Measurements from ENCODE around the gene MRPL41.
"Not testable (repeated sequence)": the region's sequence is repeated elsewhere in the genome, so short reads cannot be mapped to it uniquely, and the experiment has no call there.

The MRPL41 gene

GRCh38 chr9:137522746-137523455 is 28.8 kb upstream of the MRPL41 start:
- no peak for DNase-seq (ENCODE audit: low read depth)

GRCh38 chr9:137524161-137524980 is 27.3 kb upstream of the MRPL41 start:
- no peak for DNase-seq (ENCODE audit: low read depth)

- no peak for DNase-seq (ENCODE audit: low read depth)
Observed at GRCh38 chr9:137524981-137525317, 26.7 kb upstream of the MRPL41 start.

- DNase-seq (ENCODE audit: low read depth): no peak
Observed at GRCh38 chr9:137530331-137530730, 21.3 kb upstream of the MRPL41 start.

GRCh38 chr9:137531099-137531765 is 20.4 kb upstream of the MRPL41 start:
- no peak for DNase-seq (ENCODE audit: low read depth)

DNA sequence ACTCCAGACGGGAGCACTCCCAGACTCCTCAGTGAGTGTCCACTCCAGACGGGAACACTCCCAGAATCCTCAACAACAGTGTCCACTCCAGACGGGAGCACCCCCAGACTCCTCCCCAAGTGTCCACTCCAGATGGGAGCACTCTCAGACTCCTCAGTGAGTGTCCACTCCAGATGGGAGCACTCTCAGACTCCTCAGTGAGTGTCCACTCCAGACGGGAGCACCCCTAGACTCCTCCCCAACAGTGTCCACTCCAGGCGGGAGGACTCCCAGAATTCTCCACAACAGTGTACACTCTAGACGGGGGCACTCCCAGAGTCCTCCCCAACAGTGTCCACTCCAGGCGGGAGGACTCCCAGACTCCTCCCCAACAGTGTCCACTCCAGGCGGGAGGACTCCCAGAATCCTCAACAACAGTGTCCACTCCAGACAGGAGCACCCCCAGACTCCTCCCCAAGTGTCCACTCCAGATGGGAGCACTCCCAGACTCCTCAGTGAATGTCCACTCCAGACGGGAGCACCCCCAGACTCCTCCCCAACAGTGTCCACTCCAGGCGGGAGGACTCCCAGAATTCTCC is 18.7 kb upstream of the MRPL41 start:
- not testable (repeated sequence) for DNase-seq (ENCODE audit: low read depth)

GRCh38 chr9:137534256-137535119 is 17.2 kb upstream of the MRPL41 start:
- no peak for DNase-seq (ENCODE audit: low read depth)

GRCh38 chr9:137535120-137535428 is 16.6 kb upstream of the MRPL41 start:
- DNase-seq (ENCODE audit: low read depth): no peak

GRCh38 chr9:137536594-137537131 is 15.0 kb upstream of the MRPL41 start:
- not testable (repeated sequence) for DNase-seq (ENCODE audit: low read depth)

GRCh38 chr9:137538058-137538457 is 13.6 kb upstream of the MRPL41 start:
- no peak for DNase-seq (ENCODE audit: low read depth)

DNA sequence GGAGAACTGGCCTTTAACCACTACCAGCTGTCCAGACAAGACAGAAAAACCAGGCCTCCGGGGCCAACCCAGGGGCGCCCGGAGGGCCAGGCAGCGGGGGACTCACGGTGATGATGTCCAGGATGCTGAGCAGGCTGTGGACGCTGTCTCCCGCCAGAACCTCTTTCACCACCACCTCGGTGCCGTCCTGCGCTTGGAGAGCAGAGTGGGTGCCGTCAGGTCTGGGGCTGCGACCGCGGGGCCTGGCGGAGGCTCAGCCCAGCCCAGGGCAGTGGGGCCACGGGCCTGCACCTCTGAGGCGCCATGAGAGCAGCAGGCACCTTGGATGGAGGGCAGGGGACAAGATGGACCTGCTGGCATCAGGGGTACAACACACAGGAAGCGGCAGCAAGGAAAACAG is 11.1 kb upstream of the MRPL41 start:
- DNase-seq (ENCODE audit: low read depth): no peak

GRCh38 chr9:137542486-137542885 is 9.2 kb upstream of the MRPL41 start:
- no peak for DNase-seq (ENCODE audit: low read depth)

GRCh38 chr9:137543237-137543963 is 8.3 kb upstream of the MRPL41 start:
- no peak for DNase-seq (ENCODE audit: low read depth)

- no peak for DNase-seq (ENCODE audit: low read depth)
Observed at GRCh38 chr9:137544176-137544760, 7.4 kb upstream of the MRPL41 start.

GRCh38 chr9:137545123-137545522 is 6.6 kb upstream of the MRPL41 start:
- DNase-seq (ENCODE audit: low read depth): no peak

GRCh38 chr9:137547687-137548543 is 3.8 kb upstream of the MRPL41 start:
- DNase-seq (ENCODE audit: low read depth): no peak

DNA sequence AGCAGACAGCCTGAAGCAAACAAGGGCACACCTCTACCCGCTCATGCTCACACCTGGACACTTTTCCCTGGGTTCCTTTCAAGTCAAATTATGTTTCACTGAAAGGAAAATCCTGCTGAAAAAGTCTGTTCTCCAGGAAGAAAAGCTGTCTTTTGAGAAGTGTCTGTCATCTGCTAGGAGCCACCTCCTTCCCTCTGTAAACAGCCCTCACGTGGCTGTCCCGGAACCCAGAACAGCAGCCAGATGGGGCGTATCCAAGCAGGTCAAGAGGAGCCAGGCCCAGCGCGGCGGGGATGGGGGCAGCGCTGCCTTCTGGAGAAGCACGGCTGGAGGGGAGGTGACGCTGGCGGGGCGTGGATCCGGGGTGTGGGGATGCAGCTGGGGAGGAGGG is 1.5 kb upstream of the MRPL41 start, which contains the start of gene PNPLA7:
PNPLA7 (minus strand) TSS at position 172 of the 391 bp plus-strand sequence. CDS start 205 bp downstream, outside the sequence.
- DNase-seq (ENCODE audit: low read depth): peak; percentile 35

GRCh38 chr9:137550958-137551263 is 768 bp upstream of the MRPL41 start:
- DNase-seq (ENCODE audit: low read depth): not testable (repeated sequence)

- DNase-seq (ENCODE audit: low read depth): no peak
Observed at GRCh38 chr9:137552022-137552768, 516 bp downstream of the MRPL41 start.

Measured in activated T-helper 9 cell treated with anti-CD3 and anti-CD28 coated beads, Interleukin-2, amount 50 U/mL, for 16 hours (primary cell).